Activated CD8-positive, alpha-beta memory T cell treated with anti-CD3 and anti-CD28 coated beads, Interleukin-2, amount 10 ng/mL, durations not matched to agents 7 days and 5 days (primary cell): ENCODE data around the gene ZNF493. TPM values are rescaled to one million over a fixed set of nuclear protein-coding genes. Genes with fewer than 3 reads are reported as not detected.

Source experiments
- ATAC-seq: fragments of 150-1000 bp; cut with Tn5 transposase; one replicate; pipeline ENCODE4 v1.10.0; 2021; ENCODE audit warnings: moderate library complexity
- CTCF ChIA-PET: fragments of 350-600 bp; sonication (Branson Sonifier 250); formaldehyde crosslinking; loops from one replicate; lab custom pipeline; 2021; ENCODE audit warnings: antibody characterized with exemption; lab: Charles Lee
- DNase-seq: peaks from one replicate; pipeline ENCODE4 v3.0.0-alpha.2; 2020
- H3K27ac Mint-ChIP-seq: one replicate; pipeline ENCODE4 v1.8.0; 2021; ENCODE audit warnings: mild to moderate bottlenecking, mixed read lengths
- H3K27me3 Mint-ChIP-seq: one replicate; pipeline ENCODE4 v1.8.0; 2021; ENCODE audit warnings: mixed read lengths
- H3K36me3 Mint-ChIP-seq: one replicate; pipeline ENCODE4 v1.8.0; 2021; ENCODE audit warnings: mild to moderate bottlenecking, mixed read lengths
- H3K4me1 Mint-ChIP-seq: one replicate; pipeline ENCODE4 v1.8.0; 2021; ENCODE audit warnings: mixed read lengths
- H3K4me3 Mint-ChIP-seq: one replicate; pipeline ENCODE4 v1.8.0; 2021; ENCODE audit warnings: mild to moderate bottlenecking, moderate library complexity, mixed read lengths
- H3K9me3 Mint-ChIP-seq: one replicate; pipeline ENCODE4 v1.8.0; 2022; ENCODE audit warnings: low read depth, mixed read lengths
- total RNA-seq, 2 experiments: library from RNA; stranded (reverse); gene quantifications; one replicate each; pipeline ENCODE4 v1.2.3, GENCODE V29; 2021

ZNF493 gene
- 10 to 100 TPM in 1 of 2 experiments, 1 to 10 TPM in 1; 9.0 to 18.6 TPM for total RNA-seq

DNA sequence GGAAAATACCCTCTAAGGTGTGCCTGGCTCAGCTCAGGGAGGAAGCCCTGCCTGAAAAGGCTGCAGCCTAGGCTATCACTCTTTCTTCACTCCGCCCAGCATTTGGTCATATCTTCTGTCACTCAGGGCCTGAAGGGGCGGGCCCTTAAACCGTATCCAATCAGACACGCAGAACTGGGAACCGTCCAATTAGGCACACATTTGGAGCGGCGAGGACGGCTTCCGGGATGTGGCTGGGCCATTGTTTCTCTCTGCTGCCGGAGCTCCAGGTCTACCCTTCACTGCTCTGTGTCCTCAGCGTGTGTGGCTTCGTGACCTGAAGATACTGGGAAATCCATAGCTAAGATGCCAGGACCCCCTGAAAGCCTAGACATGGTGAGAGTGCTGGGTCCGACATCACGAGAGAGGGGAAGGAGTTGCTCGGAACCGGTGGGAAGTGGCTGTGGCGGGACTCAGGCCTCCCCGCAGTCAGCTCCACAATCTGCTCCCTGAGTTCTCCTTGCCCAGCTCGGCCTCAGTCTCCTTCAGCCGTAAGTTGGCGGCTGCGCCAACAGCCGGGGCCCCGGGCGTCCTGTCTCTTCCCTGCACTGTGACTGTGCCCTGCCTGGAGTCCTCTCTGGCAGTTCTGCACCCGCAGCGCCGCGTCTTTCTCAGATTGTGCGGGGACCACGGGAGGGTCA is at the start of gene ZNF493:
TSS of gene ZNF493 (plus strand) at position 241 of the 680 bp plus-strand sequence. CDS start at position 346, 105 bp downstream.
- no peaks in the 10 kb centered on the region for H3K27me3 Mint-ChIP-seq
- peaks cover 16% of the 10 kb centered on the region for H3K4me1 Mint-ChIP-seq
- peak within 1 kb of the TSS; percentile 99 for H3K4me3 Mint-ChIP-seq
- ATAC-seq (peak; percentile 100), DNase-seq (peak; percentile 96)
- H3K36me3 Mint-ChIP-seq: peaks cover 55% of the 10 kb centered on the region
- H3K9me3 Mint-ChIP-seq: peaks cover 16% of the 10 kb centered on the region
- CTCF ChIA-PET: interaction anchor here (0.6 to 1.2 kb wide), 4 partner anchors 68 to 464 kb away, joined by 3 to 4 read pairs (median 4); partner anchors contain the start of gene ZNF708
- H3K27ac Mint-ChIP-seq: peak within 1 kb of the TSS; percentile 91

- H3K36me3 Mint-ChIP-seq: peaks cover 5% of the 10 kb centered on the region
- CTCF ChIA-PET: interaction anchor here (1.0 kb wide), 1 partner anchor 24 kb away, joined by 3 read pairs; the partner anchor contains the start of gene ZNF708
These were observed 44.1 kb upstream of the ZNF493 start for GRCh38 chr19:21352830-21353229.

DNA sequence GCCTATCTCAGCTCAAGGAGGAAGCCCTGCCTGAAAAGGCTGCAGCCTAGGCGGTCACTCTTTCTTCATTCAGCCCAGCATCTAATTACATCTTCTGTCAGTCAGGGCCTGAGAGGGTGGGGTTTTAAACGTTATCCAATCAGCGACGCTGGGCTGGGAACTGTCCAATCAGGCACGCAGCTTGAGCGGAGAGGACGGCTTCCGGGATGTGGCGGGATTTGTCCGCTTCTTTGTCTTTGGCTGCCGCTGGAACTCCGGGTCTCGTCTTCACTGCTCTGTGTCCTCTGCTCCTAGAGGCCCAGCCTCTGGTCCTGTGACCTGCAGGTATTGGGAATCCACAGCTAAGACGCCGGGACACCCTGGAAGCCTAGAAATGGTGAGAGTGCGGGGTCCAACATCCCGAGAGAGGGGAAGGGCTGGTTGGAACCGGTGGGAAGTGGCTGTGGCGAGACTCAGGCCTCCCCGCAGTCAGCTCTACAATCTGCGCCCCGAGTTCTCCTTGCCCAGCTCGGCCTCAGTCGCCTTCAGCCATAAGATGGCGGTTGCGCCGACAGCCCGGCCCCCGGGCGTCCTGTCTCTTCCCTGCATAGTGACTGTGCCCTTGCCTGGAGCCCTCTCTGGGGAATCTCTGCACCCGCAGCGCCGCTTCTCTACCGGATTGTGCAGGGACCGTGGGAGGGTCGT is 38.0 kb upstream of the ZNF493 start, which contains the start of gene ZNF738:
TSS of gene ZNF738 (plus strand) at position 233 of the 684 bp plus-strand sequence. CDS start at position 374, 141 bp downstream.
- CTCF ChIA-PET: interaction anchor here (0.7 to 2.1 kb wide), 2 partner anchors 29 to 147 kb away, joined by 3 to 5 read pairs; partner anchors contain the start of gene ZNF429
- peaks cover 10% of the 10 kb centered on the region for H3K4me1 Mint-ChIP-seq
- peak within 1 kb of the TSS; percentile 98 for H3K4me3 Mint-ChIP-seq
- peaks cover 47% of the 10 kb centered on the region for H3K36me3 Mint-ChIP-seq
- H3K27me3 Mint-ChIP-seq: no peaks in the 10 kb centered on the region
- H3K9me3 Mint-ChIP-seq: peaks cover 11% of the 10 kb centered on the region
- H3K27ac Mint-ChIP-seq: peak within 1 kb of the TSS; percentile 99
- peak; percentile 98 for ATAC-seq
- DNase-seq: peak; percentile 94

More at GRCh38 chr19:21352830-21353229, 44.1 kb upstream of the ZNF493 start:
- no peaks in the 10 kb centered on the region for H3K27me3 Mint-ChIP-seq
- no peak overlapping the region for H3K4me3 Mint-ChIP-seq
- DNase-seq: no peak
- H3K4me1 Mint-ChIP-seq: peaks cover 3% of the 10 kb centered on the region
- ATAC-seq: no peak
- no peak overlapping the region for H3K27ac Mint-ChIP-seq
- H3K9me3 Mint-ChIP-seq: peaks cover 28% of the 10 kb centered on the region

GRCh38 chr19:21362291-21362690 is 34.6 kb upstream of the ZNF493 start:
- Mint-ChIP-seq H3K4me1 (peaks cover 10% of the 10 kb centered on the region), H3K4me3 (no peak overlapping the region), H3K36me3 (peaks cover 74% of the 10 kb centered on the region), H3K9me3 (peaks cover 16% of the 10 kb centered on the region), H3K27ac (no peak overlapping the region), H3K27me3 (no peaks in the 10 kb centered on the region)
- ATAC-seq (no peak), DNase-seq (no peak)
- CTCF ChIA-PET: interaction anchor here (1.0 kb wide), 1 partner anchor 158 kb away, joined by 3 read pairs; no protein-coding TSS in a partner anchor

DNA sequence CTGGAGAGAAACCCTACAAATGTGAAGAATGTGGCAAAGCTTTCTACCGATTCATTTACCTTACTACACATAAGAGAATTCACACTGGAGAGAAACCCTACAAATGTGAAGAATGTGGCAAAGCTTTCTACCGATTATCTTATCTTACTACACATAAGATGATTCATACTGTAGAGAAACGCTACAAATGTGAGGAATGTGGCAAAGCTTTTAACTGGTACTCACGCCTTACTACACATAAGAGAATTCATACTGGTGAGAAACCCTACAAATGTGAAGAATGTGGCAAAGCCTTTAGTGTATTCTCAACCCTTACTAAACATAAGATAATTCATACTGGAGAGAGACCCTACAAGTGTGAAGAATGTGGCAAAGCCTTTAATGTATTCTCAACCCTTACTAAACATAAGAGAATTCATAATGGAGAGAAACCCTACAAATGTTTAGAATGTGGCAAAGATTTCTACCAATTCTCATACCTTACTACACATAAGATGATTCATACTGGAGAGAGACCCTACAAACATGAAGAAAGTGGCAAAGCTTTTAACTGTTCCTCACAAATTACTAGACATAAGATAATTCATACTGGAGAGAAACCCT is 12.9 kb upstream of the ZNF493 start:
- H3K4me1 Mint-ChIP-seq: no peaks in the 10 kb centered on the region
- no peak overlapping the region for H3K27ac Mint-ChIP-seq
- H3K27me3 Mint-ChIP-seq: no peaks in the 10 kb centered on the region
- H3K9me3 Mint-ChIP-seq: peaks cover 59% of the 10 kb centered on the region
- peaks cover 58% of the 10 kb centered on the region for H3K36me3 Mint-ChIP-seq
- no peak for DNase-seq
- no peak for ATAC-seq
- CTCF ChIA-PET: no interaction called here
- no peak overlapping the region for H3K4me3 Mint-ChIP-seq

GRCh38 chr19:21396121-21396520 is 812 bp upstream of the ZNF493 start:
- Mint-ChIP-seq H3K9me3 (peaks cover 21% of the 10 kb centered on the region), H3K27me3 (no peaks in the 10 kb centered on the region), H3K36me3 (peaks cover 50% of the 10 kb centered on the region), H3K4me1 (peaks cover 16% of the 10 kb centered on the region), H3K27ac (no peak overlapping the region), H3K4me3 (no peak overlapping the region)
- CTCF ChIA-PET: interaction anchor here (0.6 kb wide), 1 partner anchor 463 kb away, joined by 4 read pairs; no protein-coding TSS in a partner anchor
- ATAC-seq: no peak
- no peak for DNase-seq

DNA sequence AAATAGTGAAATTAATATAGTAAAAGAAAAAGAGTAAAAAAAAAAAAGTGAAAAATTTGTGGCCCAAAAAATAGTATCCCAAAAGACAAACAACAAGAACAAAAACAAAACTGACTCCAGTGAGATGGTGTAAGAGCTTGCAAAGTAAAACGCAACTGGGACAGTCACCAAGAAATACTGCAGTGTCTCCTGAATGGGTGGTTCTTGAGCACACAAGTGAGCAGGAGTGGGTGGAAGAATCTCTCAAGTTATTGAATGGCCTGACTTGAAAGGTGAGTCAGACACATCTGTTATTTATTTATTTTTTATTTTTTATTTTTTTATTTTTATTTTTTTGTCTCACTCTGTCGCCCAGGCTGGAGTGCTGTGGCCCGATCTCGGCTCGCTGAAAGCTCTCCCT is 1.9 kb downstream of the ZNF493 start:
- ATAC-seq (no peak), DNase-seq (no peak)
- H3K27me3 Mint-ChIP-seq: no peaks in the 10 kb centered on the region
- H3K36me3 Mint-ChIP-seq: peaks cover 64% of the 10 kb centered on the region
- no peak overlapping the region for H3K4me3 Mint-ChIP-seq
- CTCF ChIA-PET: no interaction called here
- peaks cover 16% of the 10 kb centered on the region for H3K4me1 Mint-ChIP-seq
- H3K9me3 Mint-ChIP-seq: peaks cover 17% of the 10 kb centered on the region
- no peak overlapping the region for H3K27ac Mint-ChIP-seq

DNA sequence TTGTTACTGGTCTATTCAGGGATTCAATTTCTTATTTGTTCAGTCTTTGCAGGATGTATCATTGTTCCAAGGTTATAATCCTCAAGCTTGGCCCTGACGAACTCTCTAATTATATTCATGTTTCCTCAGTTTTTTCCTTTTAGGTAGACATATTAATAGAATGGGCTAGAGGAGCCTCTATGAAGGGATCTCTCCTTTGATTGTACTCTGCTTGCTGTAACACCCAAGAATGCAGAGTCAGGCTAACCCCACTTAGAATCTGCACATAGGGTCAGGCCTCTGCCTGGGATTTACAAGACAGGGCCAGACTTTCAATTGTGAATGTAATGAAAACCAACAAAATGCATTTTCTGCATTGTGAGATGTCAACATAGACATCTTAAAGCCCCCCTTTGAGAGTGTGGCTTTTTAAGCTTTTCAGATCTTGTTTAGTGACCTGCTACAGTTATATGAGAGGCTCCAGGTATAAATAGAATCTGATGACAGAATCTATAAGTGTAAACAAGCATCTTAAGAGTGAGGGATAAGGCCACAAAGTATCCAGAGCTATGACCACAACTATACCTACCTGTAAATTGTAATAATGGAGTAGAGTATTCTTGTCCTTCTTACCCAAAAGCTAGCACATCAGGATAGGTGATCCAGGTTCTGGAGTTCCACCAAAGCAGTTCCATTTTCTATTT is 5.5 kb downstream of the ZNF493 start:
- Mint-ChIP-seq H3K36me3 (peaks cover 82% of the 10 kb centered on the region), H3K4me1 (peaks cover 11% of the 10 kb centered on the region), H3K4me3 (no peak overlapping the region), H3K9me3 (peaks cover 19% of the 10 kb centered on the region), H3K27ac (no peak overlapping the region), H3K27me3 (no peaks in the 10 kb centered on the region)
- no peak for DNase-seq
- no peak for ATAC-seq
- CTCF ChIA-PET: no interaction called here

- H3K9me3 Mint-ChIP-seq: peaks cover 29% of the 10 kb centered on the region
- CTCF ChIA-PET: no interaction called here
- H3K27me3 Mint-ChIP-seq: no peaks in the 10 kb centered on the region
- H3K4me3 Mint-ChIP-seq: no peak overlapping the region
- DNase-seq (no peak), ATAC-seq (no peak)
- H3K36me3 Mint-ChIP-seq: peaks cover 82% of the 10 kb centered on the region
- no peaks in the 10 kb centered on the region for H3K4me1 Mint-ChIP-seq
- H3K27ac Mint-ChIP-seq: no peak overlapping the region
These were observed 13.2 kb downstream of the ZNF493 start for GRCh38 chr19:21410166-21410565.

GRCh38 chr19:21422244-21422643 is 25.3 kb downstream of the ZNF493 start:
- CTCF ChIA-PET: no interaction called here

DNA sequence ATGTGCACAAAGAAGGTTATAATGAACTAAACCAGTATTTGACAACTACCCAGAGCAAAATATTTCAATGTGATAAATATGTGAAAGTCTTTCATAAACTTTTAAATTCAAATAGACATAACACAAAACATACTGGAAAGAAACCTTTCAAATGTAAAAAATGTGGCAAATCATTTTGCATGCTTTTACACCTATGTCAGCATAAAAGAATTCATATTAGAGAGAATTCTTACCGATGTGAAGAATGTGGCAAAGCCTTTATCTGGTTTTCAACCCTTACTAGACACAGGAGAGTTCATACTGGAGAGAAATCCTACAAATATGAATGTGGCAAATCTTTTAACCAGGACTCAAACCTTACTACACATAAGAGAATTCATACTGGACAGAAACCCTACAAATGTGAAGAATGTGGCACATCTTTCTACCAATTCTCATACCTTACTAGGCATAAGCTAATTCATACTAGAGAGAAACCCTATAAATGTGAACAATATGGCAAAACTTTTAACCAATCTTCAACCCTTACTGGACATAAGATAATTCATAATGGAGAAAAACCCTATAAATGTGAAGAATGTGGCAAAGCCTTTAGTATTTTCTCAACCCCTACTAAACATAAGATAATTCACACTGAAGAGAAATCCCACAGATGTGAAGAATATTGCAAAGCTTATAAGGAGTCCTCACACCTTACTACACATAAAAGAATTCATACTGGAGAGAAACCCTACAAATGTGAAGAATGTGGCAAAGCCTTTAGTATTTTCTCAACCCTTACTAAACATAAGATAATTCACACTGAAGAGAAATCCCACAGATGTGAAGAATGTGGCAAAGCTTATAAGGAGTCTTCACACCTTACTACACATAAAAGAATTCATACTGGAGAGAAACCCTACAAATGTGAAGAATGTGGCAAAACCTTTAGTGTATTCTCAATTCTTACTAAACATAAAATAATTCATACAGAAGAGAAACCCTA is 26.4 kb downstream of the ZNF493 start:
- H3K4me3 Mint-ChIP-seq: no peak overlapping the region
- CTCF ChIA-PET: no interaction called here
- no peak overlapping the region for H3K27ac Mint-ChIP-seq
- DNase-seq: no peak
- peaks cover 32% of the 10 kb centered on the region for H3K36me3 Mint-ChIP-seq
- ATAC-seq: no peak
- no peaks in the 10 kb centered on the region for H3K27me3 Mint-ChIP-seq
- H3K4me1 Mint-ChIP-seq: no peaks in the 10 kb centered on the region
- peaks cover 46% of the 10 kb centered on the region for H3K9me3 Mint-ChIP-seq

More at GRCh38 chr19:21422244-21422643, 25.3 kb downstream of the ZNF493 start:
- no peak for ATAC-seq
- Mint-ChIP-seq H3K4me1 (no peaks in the 10 kb centered on the region), H3K27me3 (no peaks in the 10 kb centered on the region), H3K27ac (no peak overlapping the region), H3K36me3 (peaks cover 42% of the 10 kb centered on the region), H3K4me3 (no peak overlapping the region), H3K9me3 (peaks cover 53% of the 10 kb centered on the region)
- no peak for DNase-seq

DNA sequence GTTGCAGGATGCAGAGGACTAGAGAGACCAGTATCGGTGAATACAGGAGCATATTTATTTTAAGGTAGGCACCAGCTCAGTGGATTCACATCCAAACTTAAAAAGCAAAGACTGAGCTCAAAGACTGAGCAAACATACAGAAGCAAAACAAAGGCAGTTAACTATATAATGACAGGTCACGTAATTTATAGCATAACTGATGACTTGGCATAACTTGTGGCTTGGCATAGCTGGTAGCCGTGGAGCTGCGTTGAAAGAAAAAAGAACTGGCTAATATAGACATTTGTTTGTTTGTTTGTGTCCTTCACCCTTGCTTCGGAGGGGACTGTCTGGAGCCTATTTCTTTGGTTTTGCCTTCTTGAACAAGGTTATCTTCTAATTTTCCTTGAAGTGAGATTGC is 33.7 kb downstream of the ZNF493 start:
- peaks cover 3% of the 10 kb centered on the region for H3K36me3 Mint-ChIP-seq
- no peak overlapping the region for H3K27ac Mint-ChIP-seq
- no peaks in the 10 kb centered on the region for H3K4me1 Mint-ChIP-seq

More for the DNA sequence above, 33.7 kb downstream of the ZNF493 start:
- Mint-ChIP-seq H3K27me3 (no peaks in the 10 kb centered on the region), H3K4me3 (no peak overlapping the region), H3K9me3 (peaks cover 26% of the 10 kb centered on the region)
- DNase-seq: no peak
- no peak for ATAC-seq
- CTCF ChIA-PET: no interaction called here
